SK-N-SH treated with all-trans-retinoic acid at 6 μM for 48 hours (cell line): ENCODE results near the gene ZMIZ1.

Experiments
- ATAC-seq: fragments of 200-7000 bp; cut with Tn5 transposase; 3 replicates; pipeline ENCODE4 v1.9.1; 2020; ENCODE audit warnings: mild to moderate bottlenecking, moderate library complexity
- ARNTL ChIP-seq: fragments of 450-650 bp; formaldehyde crosslinking; IDR thresholded peaks from 2 replicates; pipeline ENCODE4 v1.5.0; 2020; ENCODE audit warnings: low read depth, mild to moderate bottlenecking, moderate library complexity, borderline replicate concordance
- BACH2 ChIP-seq: fragments of 250-450 bp; sonication (Bioruptor Pico); IDR thresholded peaks from 2 replicates; pipeline ENCODE4 v1.9.0; 2021; ENCODE audit warnings: mild to moderate bottlenecking, borderline replicate concordance
- CSDC2 ChIP-seq: fragments of 250-450 bp; sonication (Bioruptor Pico); IDR thresholded peaks from 2 replicates; pipeline ENCODE4 v1.5.0; 2020; ENCODE audit warnings: mild to moderate bottlenecking, moderate library complexity
- ESRRG ChIP-seq: fragments of 250-450 bp; sonication (Bioruptor Pico); IDR thresholded peaks from 2 replicates; pipeline ENCODE4 v1.6.1; 2021; ENCODE audit warnings: mild to moderate bottlenecking
- GLIS3 ChIP-seq: fragments of 250-450 bp; sonication (Bioruptor Pico); IDR thresholded peaks from 2 replicates; pipeline ENCODE4 v1.5.0; 2020; ENCODE audit warnings: mild to moderate bottlenecking, moderate library complexity
- ISL1 ChIP-seq: fragments of 250-450 bp; sonication (Bioruptor Pico); IDR thresholded peaks from 2 replicates; pipeline ENCODE4 v2.1.2; 2022; ENCODE audit warnings: mild to moderate bottlenecking, moderate library complexity
- OSR1 ChIP-seq: fragments of 250-450 bp; sonication (Bioruptor Pico); IDR thresholded peaks from 2 replicates; pipeline ENCODE4 v1.8.0; 2022; ENCODE audit warnings: moderate library complexity, mild to moderate bottlenecking, inconsistent platforms
- PPARA ChIP-seq: fragments of 250-450 bp; sonication (Bioruptor Pico); IDR thresholded peaks from 2 replicates; pipeline ENCODE4 v1.5.0; 2020; ENCODE audit warnings: mild to moderate bottlenecking, borderline replicate concordance
- RARB ChIP-seq: fragments of 250-450 bp; sonication (Bioruptor Pico); IDR thresholded peaks from 2 replicates; pipeline ENCODE4 v1.8.0; 2021; ENCODE audit warnings: mild to moderate bottlenecking, moderate library complexity
- SNAI2 ChIP-seq: fragments of 250-450 bp; sonication (Bioruptor Pico); IDR thresholded peaks from 2 replicates; pipeline ENCODE4 v1.5.0; 2020; ENCODE audit warnings: mild to moderate bottlenecking, moderate library complexity
- TCF4 ChIP-seq: fragments of 250-450 bp; sonication (Bioruptor Pico); IDR thresholded peaks from 2 replicates; pipeline ENCODE4 v1.8.0; 2021; ENCODE audit warnings: mild to moderate bottlenecking, moderate library complexity, borderline replicate concordance
- TOX ChIP-seq: fragments of 250-450 bp; sonication (Bioruptor Pico); IDR thresholded peaks from 2 replicates; pipeline ENCODE4 v1.8.0; 2021; ENCODE audit warnings: mild to moderate bottlenecking, moderate library complexity, borderline replicate concordance
- ZC3H10 ChIP-seq: fragments of 250-450 bp; sonication (Bioruptor Pico); IDR thresholded peaks from 2 replicates; pipeline ENCODE4 v1.5.1; 2021; ENCODE audit warnings: mild to moderate bottlenecking, moderate library complexity
- ZFP3 ChIP-seq: fragments of 250-450 bp; sonication (Bioruptor Pico); IDR thresholded peaks from 2 replicates; pipeline ENCODE4 v1.5.0; 2020; ENCODE audit warnings: mild to moderate bottlenecking, moderate library complexity
- ZFP30 ChIP-seq: fragments of 450-650 bp; formaldehyde crosslinking; IDR thresholded peaks from 2 replicates; pipeline ENCODE4 v1.5.0; 2022; ENCODE audit warnings: mild to moderate bottlenecking, moderate library complexity
- ZNF565 ChIP-seq: fragments of 450-650 bp; formaldehyde crosslinking; conservative IDR thresholded peaks from 2 replicates; pipeline ENCODE4 v1.5.0; 2020; ENCODE audit warnings: low read depth, mild to moderate bottlenecking, moderate library complexity
- ZNF70 ChIP-seq: fragments of 450-650 bp; formaldehyde crosslinking; IDR thresholded peaks from 2 replicates; pipeline ENCODE4 v1.5.0; 2020; ENCODE audit warnings: mild to moderate bottlenecking, moderate library complexity
- ZNF8 ChIP-seq: fragments of 450-650 bp; formaldehyde crosslinking; IDR thresholded peaks from 2 replicates; pipeline ENCODE4 v1.5.0; 2020; ENCODE audit warnings: mild to moderate bottlenecking, moderate library complexity
- TF ChIP-seq, protein P1 (sequence below): fragments of 250-450 bp; sonication (Bioruptor Pico); IDR thresholded peaks from 2 replicates; pipeline ENCODE4 v1.5.0; 2020; ENCODE audit warnings: mild to moderate bottlenecking, moderate library complexity
- TF ChIP-seq, protein P2 (sequence below): fragments of 250-450 bp; sonication (Bioruptor Pico); IDR thresholded peaks from 2 replicates; pipeline ENCODE4 v1.8.0; 2021; ENCODE audit warnings: low read depth, mild to moderate bottlenecking, moderate library complexity, borderline replicate concordance
- TF ChIP-seq, protein P3 (sequence below): fragments of 250-450 bp; sonication (Bioruptor Pico); IDR thresholded peaks from 2 replicates; pipeline ENCODE4 v1.8.0; 2020; ENCODE audit warnings: mild to moderate bottlenecking, moderate library complexity, borderline replicate concordance
- TF ChIP-seq, protein P4 (sequence below): fragments of 250-450 bp; sonication (Bioruptor Pico); IDR thresholded peaks from 2 replicates; pipeline ENCODE4 v1.5.1; 2020; ENCODE audit warnings: low read depth, mild to moderate bottlenecking, moderate library complexity

ZMIZ1 gene

DNA sequence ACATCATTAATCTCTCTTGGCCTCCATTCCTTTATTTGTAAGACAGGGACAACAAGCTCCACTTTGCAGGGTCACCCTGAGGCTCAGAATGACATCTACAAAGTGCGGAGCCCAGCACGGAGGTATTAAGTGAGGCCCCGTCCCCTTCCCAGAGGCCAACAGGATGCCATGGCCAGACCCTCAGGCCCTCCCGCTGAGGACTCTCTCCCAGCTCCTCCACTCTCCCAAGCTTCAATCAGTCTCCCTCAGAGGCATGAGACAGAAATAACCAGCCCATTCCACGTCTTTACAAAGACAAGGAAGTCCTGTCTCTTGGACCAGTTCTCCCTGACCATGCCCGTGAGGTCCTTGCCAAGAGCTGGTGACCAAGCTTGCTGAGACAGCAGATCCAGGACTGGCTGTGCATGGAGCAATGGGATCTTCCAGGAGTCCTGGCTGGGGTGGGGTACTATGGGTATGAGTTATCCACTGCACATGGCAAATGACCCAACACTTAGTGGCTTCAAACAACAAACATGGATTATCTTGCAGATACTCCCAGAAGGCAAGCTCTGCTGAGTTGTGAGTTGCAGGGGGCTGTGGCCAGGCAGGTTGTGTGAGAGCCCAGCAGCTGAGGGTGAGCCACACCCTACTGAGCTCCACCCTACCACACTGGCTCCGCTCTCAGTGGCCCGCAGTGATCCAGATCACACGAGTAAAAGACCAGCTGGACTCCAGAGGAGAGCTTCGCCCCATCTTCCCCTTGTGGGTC is 274.2 kb downstream of the ZMIZ1 start:
- no peak for ATAC-seq
- TF ChIP-seq ARNTL (CRISPR knock-in tag) (no peak), ISL1 (CRISPR knock-in tag) (no peak), ZFP3 (no peak), TCF4 (CRISPR knock-in tag) (no peak), ZNF565 (no peak), PPARA (CRISPR knock-in tag) (no peak), OSR1 (CRISPR knock-in tag) (no peak), ESRRG (CRISPR knock-in tag) (no peak), ZC3H10 (CRISPR knock-in tag) (no peak), BACH2 (CRISPR knock-in tag) (no peak), TOX (CRISPR knock-in tag) (no peak), ZFP30 (no peak), CSDC2 (no peak), GLIS3 (no peak)
- TF ChIP-seq, protein P1, sequence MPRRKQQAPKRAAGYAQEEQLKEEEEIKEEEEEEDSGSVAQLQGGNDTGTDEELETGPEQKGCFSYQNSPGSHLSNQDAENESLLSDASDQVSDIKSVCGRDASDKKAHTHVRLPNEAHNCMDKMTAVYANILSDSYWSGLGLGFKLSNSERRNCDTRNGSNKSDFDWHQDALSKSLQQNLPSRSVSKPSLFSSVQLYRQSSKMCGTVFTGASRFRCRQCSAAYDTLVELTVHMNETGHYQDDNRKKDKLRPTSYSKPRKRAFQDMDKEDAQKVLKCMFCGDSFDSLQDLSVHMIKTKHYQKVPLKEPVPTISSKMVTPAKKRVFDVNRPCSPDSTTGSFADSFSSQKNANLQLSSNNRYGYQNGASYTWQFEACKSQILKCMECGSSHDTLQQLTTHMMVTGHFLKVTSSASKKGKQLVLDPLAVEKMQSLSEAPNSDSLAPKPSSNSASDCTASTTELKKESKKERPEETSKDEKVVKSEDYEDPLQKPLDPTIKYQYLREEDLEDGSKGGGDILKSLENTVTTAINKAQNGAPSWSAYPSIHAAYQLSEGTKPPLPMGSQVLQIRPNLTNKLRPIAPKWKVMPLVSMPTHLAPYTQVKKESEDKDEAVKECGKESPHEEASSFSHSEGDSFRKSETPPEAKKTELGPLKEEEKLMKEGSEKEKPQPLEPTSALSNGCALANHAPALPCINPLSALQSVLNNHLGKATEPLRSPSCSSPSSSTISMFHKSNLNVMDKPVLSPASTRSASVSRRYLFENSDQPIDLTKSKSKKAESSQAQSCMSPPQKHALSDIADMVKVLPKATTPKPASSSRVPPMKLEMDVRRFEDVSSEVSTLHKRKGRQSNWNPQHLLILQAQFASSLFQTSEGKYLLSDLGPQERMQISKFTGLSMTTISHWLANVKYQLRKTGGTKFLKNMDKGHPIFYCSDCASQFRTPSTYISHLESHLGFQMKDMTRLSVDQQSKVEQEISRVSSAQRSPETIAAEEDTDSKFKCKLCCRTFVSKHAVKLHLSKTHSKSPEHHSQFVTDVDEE: no peak
- TF ChIP-seq, protein P2, sequence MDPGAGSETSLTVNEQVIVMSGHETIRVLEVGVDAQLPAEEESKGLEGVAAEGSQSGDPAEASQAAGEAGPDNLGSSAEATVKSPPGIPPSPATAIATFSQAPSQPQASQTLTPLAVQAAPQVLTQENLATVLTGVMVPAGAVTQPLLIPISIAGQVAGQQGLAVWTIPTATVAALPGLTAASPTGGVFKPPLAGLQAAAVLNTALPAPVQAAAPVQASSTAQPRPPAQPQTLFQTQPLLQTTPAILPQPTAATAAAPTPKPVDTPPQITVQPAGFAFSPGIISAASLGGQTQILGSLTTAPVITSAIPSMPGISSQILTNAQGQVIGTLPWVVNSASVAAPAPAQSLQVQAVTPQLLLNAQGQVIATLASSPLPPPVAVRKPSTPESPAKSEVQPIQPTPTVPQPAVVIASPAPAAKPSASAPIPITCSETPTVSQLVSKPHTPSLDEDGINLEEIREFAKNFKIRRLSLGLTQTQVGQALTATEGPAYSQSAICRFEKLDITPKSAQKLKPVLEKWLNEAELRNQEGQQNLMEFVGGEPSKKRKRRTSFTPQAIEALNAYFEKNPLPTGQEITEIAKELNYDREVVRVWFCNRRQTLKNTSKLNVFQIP (CRISPR knock-in tag): no peak
- TF ChIP-seq, protein P3, sequence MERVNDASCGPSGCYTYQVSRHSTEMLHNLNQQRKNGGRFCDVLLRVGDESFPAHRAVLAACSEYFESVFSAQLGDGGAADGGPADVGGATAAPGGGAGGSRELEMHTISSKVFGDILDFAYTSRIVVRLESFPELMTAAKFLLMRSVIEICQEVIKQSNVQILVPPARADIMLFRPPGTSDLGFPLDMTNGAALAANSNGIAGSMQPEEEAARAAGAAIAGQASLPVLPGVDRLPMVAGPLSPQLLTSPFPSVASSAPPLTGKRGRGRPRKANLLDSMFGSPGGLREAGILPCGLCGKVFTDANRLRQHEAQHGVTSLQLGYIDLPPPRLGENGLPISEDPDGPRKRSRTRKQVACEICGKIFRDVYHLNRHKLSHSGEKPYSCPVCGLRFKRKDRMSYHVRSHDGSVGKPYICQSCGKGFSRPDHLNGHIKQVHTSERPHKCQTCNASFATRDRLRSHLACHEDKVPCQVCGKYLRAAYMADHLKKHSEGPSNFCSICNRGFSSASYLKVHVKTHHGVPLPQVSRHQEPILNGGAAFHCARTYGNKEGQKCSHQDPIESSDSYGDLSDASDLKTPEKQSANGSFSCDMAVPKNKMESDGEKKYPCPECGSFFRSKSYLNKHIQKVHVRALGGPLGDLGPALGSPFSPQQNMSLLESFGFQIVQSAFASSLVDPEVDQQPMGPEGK (CRISPR knock-in tag): no peak
- TF ChIP-seq, protein P4, sequence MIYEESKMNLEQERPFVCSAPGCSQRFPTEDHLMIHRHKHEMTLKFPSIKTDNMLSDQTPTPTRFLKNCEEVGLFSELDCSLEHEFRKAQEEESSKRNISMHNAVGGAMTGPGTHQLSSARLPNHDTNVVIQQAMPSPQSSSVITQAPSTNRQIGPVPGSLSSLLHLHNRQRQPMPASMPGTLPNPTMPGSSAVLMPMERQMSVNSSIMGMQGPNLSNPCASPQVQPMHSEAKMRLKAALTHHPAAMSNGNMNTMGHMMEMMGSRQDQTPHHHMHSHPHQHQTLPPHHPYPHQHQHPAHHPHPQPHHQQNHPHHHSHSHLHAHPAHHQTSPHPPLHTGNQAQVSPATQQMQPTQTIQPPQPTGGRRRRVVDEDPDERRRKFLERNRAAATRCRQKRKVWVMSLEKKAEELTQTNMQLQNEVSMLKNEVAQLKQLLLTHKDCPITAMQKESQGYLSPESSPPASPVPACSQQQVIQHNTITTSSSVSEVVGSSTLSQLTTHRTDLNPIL (CRISPR knock-in tag): no peak

DNA sequence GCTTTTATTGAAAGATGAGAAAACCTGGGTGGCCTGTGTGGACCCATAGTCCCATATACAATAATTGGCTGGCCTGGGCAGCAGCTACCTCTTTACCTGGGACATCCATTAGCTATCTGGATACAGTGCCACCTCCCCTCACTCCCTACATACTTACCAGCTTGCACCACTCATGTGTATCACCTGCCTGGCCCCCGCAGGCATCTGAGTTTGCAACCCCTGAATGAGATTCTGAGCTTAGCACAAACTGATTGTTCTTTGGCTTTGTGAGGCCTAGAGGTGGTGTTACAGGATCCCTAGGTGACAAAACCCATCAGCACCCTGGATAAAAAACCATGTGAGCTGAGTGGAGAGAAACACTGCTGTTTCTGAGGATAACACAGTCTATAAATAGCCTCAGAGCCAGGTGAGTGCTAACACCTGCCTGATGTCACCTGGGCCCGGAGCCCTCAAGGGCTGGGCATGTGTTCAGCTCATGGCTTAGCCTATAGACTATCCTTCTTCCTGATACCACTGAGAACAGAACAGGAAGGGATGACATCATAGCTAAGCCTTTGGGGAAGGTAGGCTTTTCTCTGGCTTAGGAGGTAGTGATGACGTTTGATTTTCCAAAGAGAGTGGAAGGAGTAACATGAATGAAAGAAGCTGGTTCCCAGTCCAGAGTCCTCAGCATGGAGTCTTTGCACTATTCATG is 275.9 kb downstream of the ZMIZ1 start:
- TF ChIP-seq SNAI2 (CRISPR knock-in tag) (no peak), ZNF8 (CRISPR knock-in tag) (no peak), ZC3H10 (CRISPR knock-in tag) (no peak), BACH2 (CRISPR knock-in tag) (no peak), ISL1 (CRISPR knock-in tag) (no peak), GLIS3 (no peak), OSR1 (CRISPR knock-in tag) (no peak), ZNF70 (CRISPR knock-in tag) (no peak), RARB (no peak), PPARA (CRISPR knock-in tag) (no peak), CSDC2 (no peak), TOX (CRISPR knock-in tag) (no peak), ZNF565 (no peak), ARNTL (CRISPR knock-in tag) (no peak), ZFP3 (no peak), ESRRG (CRISPR knock-in tag) (no peak)
- TF ChIP-seq, protein P2 (CRISPR knock-in tag): no peak
- TF ChIP-seq, protein P3 (CRISPR knock-in tag): no peak
- TF ChIP-seq, protein P4 (CRISPR knock-in tag): no peak
- no peak for ATAC-seq
